Skeletal muscle cell (primary cell): ENCODE measurements around the gene CCT7.
A peak's percentile ranks its signal among the peaks of the same experiment; 100 is the strongest.
"Not testable (repeated sequence)": the region's sequence is repeated elsewhere in the genome, so short reads cannot be mapped to it uniquely, and the experiment has no call there.

Experiments used
- DNase-seq: peaks from one replicate; pipeline ENCODE4 v3.0.0-alpha.2; 2010; ENCODE audit warnings: low read depth
- H3K4me3 ChIP-seq: 2 replicates; pipeline ENCODE4 v1.5.1; 2011; ENCODE audit warnings: low read depth, mild to moderate bottlenecking, control low read depth, low read length, moderate library complexity

Gene CCT7

GRCh38 chr2:73233932-73234832 lies at the start of gene CCT7:
CCT7 (plus strand) TSS chr2:73234308; CDS start chr2:73234379, 71 bp downstream.
- DNase-seq = peak; percentile 72
- H3K4me3 ChIP-seq = peak within 1 kb of the TSS; percentile 95

DNA sequence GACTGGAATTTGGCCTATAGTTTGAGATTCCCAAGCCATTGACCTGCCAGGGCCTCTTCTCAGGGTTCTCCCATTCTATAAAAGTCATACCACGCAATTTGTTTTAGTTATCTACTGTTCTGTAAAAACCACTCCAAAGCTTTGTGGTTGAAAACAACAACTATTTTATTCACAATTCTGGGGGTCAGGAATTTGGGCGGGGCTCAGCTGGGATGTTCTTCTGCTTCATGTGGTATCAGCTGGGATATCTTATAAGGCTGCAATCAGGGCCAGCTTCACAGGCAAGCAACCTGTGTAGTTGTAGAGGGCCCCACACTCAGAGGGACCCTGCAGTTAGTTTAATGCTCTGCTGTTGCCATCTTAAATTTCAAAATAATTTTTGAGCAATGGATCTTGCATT lies 48.1 kb upstream of the CCT7 start:
- DNase-seq = no peak
- H3K4me3 ChIP-seq = no peak overlapping the region

DNA sequence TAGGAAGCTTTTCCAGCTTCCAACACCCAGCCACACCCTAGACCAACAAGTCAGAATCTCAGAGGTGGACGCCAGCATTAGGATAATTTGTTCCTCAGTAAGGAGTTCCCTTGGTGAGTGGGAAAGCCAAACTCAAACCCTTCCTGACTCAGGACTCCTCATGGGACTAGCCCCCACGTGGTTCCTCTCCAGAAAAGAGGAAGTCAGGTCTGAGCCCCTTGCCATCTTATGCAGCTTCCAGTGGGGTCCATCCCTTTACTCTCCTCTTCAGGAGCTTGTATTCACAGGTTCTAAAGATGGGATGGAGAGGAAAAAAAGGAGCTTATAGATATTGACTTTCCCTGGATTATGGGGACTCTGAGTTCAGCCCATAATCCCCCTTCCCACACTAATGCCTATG lies 46.6 kb upstream of the CCT7 start:
- no peak for DNase-seq
- H3K4me3 ChIP-seq = no peak overlapping the region

DNA sequence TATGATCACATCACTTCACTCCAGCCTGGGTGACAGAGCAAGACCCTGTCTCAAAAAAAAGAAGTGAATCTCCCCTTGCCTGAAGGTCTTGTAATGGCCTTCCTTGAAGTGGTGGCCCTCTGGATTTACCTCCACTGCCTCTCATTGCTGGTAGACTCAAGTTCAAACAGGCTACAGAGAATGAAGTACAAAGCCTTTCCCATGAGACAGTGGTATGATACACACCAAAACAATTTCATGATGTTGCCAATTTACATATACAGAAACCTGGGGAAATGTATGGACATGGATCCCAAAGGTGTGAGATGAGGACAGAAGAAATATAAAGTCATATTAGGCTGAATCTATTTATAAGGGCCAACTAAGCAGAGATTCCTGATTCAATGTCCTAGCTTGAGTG lies 36.5 kb upstream of the CCT7 start:
- H3K4me3 ChIP-seq = no peak overlapping the region
- DNase-seq = no peak

DNA sequence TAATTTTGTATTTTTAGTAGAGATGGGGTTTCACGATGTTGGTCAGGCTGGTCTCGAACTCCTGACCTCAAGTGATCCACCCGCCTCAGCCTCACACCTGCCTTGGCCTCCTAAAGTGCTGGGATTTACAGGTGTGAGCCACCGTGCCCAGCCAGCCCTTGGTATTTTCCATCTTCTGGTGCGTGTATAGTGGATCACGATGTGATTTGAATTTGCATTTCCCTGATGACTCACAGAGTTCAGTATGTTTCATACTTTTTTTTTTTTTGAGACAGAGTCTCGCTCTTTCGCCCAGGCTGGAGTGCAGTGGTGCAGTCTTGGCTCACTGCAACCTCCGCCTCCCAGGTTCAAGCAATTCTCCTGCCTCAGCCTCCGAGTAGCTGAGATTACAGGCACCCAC lies 33.8 kb upstream of the CCT7 start:
- DNase-seq, H3K4me3 ChIP-seq: not testable (repeated sequence)

GRCh38 chr2:73202156-73203054 lies 31.7 kb upstream of the CCT7 start, which contains the start of gene NOTO:
NOTO (plus strand) TSS chr2:73202574; CDS start chr2:73202667, 93 bp downstream.
- DNase-seq = no peak
- peak within 1 kb of the TSS; percentile 18 for H3K4me3 ChIP-seq

GRCh38 chr2:73203055-73203681 lies 30.9 kb upstream of the CCT7 start:
- no peak for DNase-seq
- no peak overlapping the region for H3K4me3 ChIP-seq

DNA sequence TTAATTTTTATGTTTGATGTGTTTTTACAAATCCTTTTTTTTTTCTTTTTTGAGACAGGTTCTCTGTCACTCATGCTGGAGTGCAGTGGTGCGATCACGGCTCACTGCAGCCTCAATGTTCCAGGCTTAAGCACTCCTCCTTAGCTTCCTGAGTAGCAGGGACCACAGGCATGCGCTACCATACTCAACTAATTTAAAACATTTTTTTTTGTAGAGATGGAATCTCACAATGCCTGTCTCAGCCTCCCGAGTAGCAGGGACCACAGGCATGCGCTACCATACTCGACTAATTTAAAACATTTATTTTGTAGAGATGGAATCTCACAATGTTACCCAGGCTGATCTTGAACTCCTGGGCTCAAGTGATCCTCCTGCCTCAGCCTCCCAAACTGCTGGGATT lies 28.5 kb upstream of the CCT7 start:
- DNase-seq = no peak
- H3K4me3 ChIP-seq = no peak overlapping the region

GRCh38 chr2:73208258-73208657 lies 25.9 kb upstream of the CCT7 start:
- no peak overlapping the region for H3K4me3 ChIP-seq

DNA sequence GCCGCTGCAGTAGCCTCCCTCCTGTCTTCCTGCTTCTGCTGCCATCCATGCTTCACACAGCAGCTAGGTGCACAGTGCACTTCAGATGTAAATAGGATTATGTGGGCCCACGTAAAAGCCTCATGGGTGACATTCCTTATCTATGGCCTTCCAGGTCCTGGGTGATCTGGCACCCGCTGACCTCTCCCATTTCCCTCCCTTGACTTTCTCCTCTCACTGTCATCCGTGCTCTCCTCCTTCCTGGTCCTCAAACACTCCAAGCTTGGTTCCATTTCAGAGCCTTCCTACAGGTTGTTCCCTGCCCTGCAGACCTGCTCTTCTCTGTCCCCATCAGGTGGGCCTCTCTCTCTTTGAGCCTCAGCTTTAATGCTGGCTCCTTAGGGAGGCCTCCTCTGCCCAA lies 24.1 kb upstream of the CCT7 start:
- no peak overlapping the region for H3K4me3 ChIP-seq
- no peak for DNase-seq

More at GRCh38 chr2:73208258-73208657, 25.9 kb upstream of the CCT7 start:
- no peak for DNase-seq

DNA sequence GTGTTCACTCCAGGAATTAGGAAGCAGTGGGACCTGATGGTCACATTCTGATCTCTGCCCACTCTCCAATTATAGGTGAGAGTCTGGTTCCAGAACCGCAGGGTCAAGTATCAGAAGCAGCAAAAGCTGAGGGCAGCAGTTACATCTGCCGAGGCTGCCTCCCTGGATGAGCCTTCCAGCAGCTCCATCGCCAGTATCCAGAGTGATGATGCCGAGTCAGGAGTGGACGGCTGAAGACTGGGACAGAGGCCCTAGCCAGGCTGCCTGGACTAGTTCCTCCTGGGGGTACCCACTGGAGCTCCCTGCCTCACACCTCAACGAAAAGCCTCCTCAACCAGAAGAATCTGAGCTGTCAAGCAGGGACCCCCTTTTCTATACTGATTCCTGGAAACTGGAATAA lies 23.4 kb upstream of the CCT7 start:
- H3K4me3 ChIP-seq = no peak overlapping the region
- DNase-seq = no peak

GRCh38 chr2:73212098-73212447 lies 22.0 kb upstream of the CCT7 start:
- H3K4me3 ChIP-seq = no peak overlapping the region
- no peak for DNase-seq

DNA sequence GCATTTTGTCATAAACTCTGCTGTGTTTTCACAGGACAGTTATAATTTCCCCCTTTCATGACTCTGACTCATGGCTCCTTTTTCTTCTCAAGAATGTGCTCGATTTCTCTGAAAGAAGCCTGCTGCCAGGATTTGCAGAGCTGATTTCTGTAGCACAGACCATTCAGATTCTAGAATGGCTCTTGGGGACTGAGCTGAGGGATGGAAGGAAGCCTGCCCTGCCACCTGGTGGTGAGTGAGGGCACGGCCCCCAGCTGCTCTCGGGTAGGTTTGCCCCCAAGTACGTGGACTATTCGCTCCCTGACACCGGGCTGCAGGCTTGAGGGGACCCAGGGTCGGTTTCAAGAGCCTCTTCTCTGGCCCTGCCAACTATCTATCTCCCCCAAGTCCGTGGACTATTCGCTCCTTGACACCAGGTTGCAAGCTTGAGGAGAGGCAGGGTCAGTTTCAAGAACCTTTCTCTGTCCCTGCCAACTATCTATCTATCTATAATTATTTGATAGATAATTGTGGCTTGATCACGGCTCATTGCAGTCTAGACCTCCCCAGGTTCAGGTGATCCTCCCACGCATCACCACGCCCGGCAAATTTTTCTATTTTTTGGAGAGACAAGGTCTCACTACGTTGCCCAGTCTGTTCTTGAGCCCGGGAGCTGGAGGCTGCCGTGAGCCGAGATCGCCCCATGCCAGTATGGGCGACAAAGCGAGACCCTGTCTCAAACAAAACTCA lies 21.5 kb upstream of the CCT7 start:
- peak; percentile 69 for DNase-seq
- no peak overlapping the region for H3K4me3 ChIP-seq

DNA sequence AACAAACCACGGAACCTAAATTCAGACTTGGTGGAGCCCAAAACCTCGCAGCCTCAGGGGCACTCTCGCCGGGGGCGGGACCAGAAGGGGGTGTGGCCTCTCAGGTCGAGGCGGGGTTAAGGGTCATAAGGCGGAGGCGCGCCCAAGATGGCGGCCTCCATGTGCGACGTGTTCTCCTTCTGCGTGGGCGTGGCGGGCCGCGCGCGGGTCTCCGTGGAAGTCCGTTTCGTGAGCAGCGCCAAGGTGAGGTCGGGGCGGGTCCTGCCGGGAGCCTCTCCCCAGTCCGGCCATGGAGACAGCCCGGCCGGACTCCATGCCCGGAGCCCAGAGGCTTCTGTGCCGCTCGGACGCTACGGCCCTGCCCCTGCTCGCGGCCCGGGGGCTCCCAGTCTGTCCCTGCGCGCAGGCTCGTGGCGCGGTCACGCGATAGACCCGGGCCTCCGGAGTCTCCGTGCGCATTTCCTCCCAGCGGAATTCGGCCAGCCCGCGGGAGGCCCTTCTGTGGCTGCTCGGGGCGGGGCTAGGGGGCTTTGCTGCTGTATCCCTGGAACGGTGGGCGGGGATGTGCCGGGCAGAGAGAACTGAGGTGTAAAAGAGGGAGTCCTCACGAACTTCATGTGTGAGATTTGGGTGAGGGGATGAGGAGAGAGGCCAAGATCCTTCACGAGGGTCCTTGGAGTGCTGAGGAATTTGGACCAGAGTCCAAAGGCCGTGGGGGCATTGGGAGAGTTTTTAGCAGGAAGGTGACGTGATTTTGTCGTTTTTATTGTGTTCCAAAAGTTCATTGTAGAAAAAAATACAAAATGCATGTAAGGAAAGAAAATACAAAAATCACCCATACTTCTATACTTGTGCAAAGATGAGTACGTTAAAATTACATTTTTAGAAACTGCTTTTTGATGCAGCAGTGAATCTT lies 19.7 kb upstream of the CCT7 start, which contains the start of gene SMYD5:
Gene SMYD5, plus strand, starts transcription at position 126 of the 916 bp plus-strand sequence. Its CDS starts 22 bp downstream, at position 148.
- peak; percentile 48 for DNase-seq
- peak within 1 kb of the TSS; percentile 60 for H3K4me3 ChIP-seq

DNA sequence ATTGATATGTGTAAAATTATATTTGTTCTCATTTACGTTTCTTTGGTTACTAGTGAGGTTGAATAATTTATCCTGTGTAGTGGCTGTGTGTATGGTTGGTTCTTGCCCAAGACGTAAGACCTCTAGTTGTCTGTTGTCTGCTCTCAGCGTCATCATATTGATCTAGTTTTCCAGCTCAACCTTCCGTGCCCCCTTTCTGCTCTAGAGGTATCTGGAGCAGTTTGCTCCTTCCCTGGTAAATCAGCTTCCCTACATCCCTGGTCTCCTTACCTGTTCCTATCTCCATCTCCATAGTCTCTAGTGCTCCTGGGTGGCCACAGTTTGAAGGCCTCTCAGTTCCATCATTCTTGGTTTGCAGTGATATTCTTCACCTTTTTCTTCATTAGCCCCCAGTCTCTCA lies 18.9 kb upstream of the CCT7 start:
- H3K4me3 ChIP-seq = peak overlapping the region; percentile 60

GRCh38 chr2:73217160-73217559 lies 16.9 kb upstream of the CCT7 start:
- no peak overlapping the region for H3K4me3 ChIP-seq
- DNase-seq = no peak

More for the DNA sequence above, 18.9 kb upstream of the CCT7 start:
- DNase-seq = no peak

- no peak overlapping the region for H3K4me3 ChIP-seq
- DNase-seq = no peak
These were observed 16.3 kb upstream of the CCT7 start for GRCh38 chr2:73217826-73218225.

GRCh38 chr2:73218298-73218697 lies 15.8 kb upstream of the CCT7 start:
- DNase-seq = peak; percentile 23
- no peak overlapping the region for H3K4me3 ChIP-seq
